Measurements from ENCODE around the gene ACSL1. TPM values are rescaled to one million over a fixed set of nuclear protein-coding genes. Genes with fewer than 3 reads are reported as not detected.
A peak's percentile ranks its signal among the peaks of the same experiment; 100 is the strongest.

ACSL1 gene
- total and polyA plus RNA-seq, 7 experiments from 2014 or later = 5.7 to 80.1 (median 11.5) TPM

DNA sequence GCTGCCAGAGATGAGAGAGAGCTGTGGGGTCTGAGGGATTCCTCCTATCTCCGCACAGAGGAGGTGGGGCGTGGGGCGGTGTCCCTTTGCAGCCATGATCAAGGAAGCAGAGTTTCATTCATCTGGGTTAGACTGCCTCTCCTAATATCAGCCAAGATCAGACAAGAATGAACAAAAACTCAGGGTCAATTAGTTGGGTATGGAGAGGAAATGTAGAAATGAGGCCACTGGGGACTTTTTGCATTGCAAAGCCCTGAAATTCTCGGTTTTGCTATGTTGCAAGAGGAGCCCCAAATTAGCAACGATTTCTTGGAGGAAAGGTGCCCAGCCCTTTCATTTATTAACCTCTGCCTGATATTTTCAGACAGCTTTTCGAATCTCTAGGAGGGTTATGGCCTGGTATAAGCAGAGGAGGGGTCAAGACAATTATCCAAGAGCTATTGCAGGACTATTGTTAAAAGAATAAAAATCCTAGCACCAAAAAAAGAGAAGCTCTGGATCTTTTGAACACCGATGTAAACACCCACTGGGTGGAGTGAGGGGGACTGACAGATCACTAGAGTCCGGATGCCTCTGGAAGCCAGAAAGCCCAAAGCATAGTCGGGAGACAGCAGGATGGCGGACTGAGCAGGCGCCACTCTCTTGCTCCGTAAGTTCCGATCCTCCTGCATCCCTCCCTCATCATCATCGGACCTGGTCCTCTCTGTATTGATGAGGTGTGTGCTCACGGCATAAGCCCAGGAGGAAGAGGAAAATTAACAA is 34.4 kb upstream of the ACSL1 start:
- H3K27ac Mint-ChIP-seq = peak overlapping the region in 1 of 9 donors; percentile 9
- no peaks in the 10 kb centered on the region for H3K36me3 Mint-ChIP-seq
- Histone ChIP-seq H3K9me3 (ENCODE audit: control insufficient read depth in 2 of 3, low read length in 3 of 3) (no peaks in the 10 kb centered on the region), H3K36me3 (ENCODE audit: control insufficient read depth in 2 of 3, insufficient read depth in 3 of 3, low read length in 3 of 3) (no peaks in the 10 kb centered on the region), H3K27me3 (ENCODE audit: control insufficient read depth in 2 of 2, insufficient read depth in 2 of 2, low read length in 2 of 2) (no peaks in the 10 kb centered on the region), H3K4me3 (ENCODE audit: low read length) (no peak overlapping the region), H3K4me1 (ENCODE audit: control insufficient read depth in 2 of 2, insufficient read depth in 2 of 2, low read length in 2 of 2) (peaks cover 0 to under 1% of the 10 kb centered on the region in 2 donors), H3K27ac (ENCODE audit: low read depth, low read length) (no peak overlapping the region)
- peak; percentile 36 for ATAC-seq
- H3K9me3 Mint-ChIP-seq = no peaks in the 10 kb centered on the region
- H3K4me1 Mint-ChIP-seq = peaks cover 2 to 40% (median 3%) of the 10 kb centered on the region in 7 donors
- ChIA-PET CTCF (interaction anchor here (0.8 kb wide), 1 partner anchor 115 kb away, joined by 3 read pairs; no protein-coding TSS in a partner anchor), POLR2A (no interaction called here)
- intact Hi-C loops (cut with micrococcal nuclease) = no loop called here
- DNase-seq = no peak
- peak overlapping the region in 1 of 10 donors; percentile 32 for H3K4me3 Mint-ChIP-seq
- H3K27me3 Mint-ChIP-seq = peaks cover 0 to 19% (median 9%) of the 10 kb centered on the region in 5 donors

GRCh38 chr4:184857441-184858121 is 31.8 kb upstream of the ACSL1 start:
- H3K4me3 ChIP-seq (ENCODE audit: low read length) = no peak overlapping the region
- Mint-ChIP-seq H3K36me3 (no peaks in the 10 kb centered on the region), H3K9me3 (no peaks in the 10 kb centered on the region), H3K4me1 (peaks cover 10 to 50% (median 13%) of the 10 kb centered on the region in 7 donors), H3K27ac (no peak overlapping the region), H3K4me3 (no peak overlapping the region), H3K27me3 (peaks cover 0 to 22% (median 0%) of the 10 kb centered on the region in 5 donors)
- POLR2A ChIA-PET = interaction anchor here (0.6 kb wide), 1 partner anchor 25 kb away, joined by 3 read pairs; no protein-coding TSS in a partner anchor
- no peak overlapping the region for H3K27ac ChIP-seq (ENCODE audit: low read depth, low read length)
- DNase-seq (no peak), ATAC-seq (no peak)
- no peaks in the 10 kb centered on the region for H3K9me3 ChIP-seq (ENCODE audit: control insufficient read depth in 2 of 3, low read length in 3 of 3)
- CTCF ChIA-PET = no interaction called here
- H3K27me3 ChIP-seq (ENCODE audit: control insufficient read depth in 2 of 2, insufficient read depth in 2 of 2, low read length in 2 of 2) = no peaks in the 10 kb centered on the region
- H3K36me3 ChIP-seq (ENCODE audit: control insufficient read depth in 2 of 3, insufficient read depth in 3 of 3, low read length in 3 of 3) = no peaks in the 10 kb centered on the region
- H3K4me1 ChIP-seq (ENCODE audit: control insufficient read depth in 2 of 2, insufficient read depth in 2 of 2, low read length in 2 of 2) = peaks cover 0 to 3% of the 10 kb centered on the region in 2 donors
- intact Hi-C loops (cut with micrococcal nuclease) = no loop called here

GRCh38 chr4:184856277-184856609 is 30.5 kb upstream of the ACSL1 start:
- peaks cover 0 to 3% of the 10 kb centered on the region in 2 donors for H3K4me1 ChIP-seq (ENCODE audit: control insufficient read depth in 2 of 2, insufficient read depth in 2 of 2, low read length in 2 of 2)
- Mint-ChIP-seq H3K4me1 (peaks cover 10 to 43% (median 13%) of the 10 kb centered on the region in 7 donors), H3K9me3 (no peaks in the 10 kb centered on the region), H3K36me3 (no peaks in the 10 kb centered on the region), H3K27me3 (peaks cover 0 to 14% (median 0%) of the 10 kb centered on the region in 5 donors), H3K4me3 (no peak overlapping the region), H3K27ac (no peak overlapping the region)
- intact Hi-C loops (cut with micrococcal nuclease) = no loop called here
- ATAC-seq (peak; percentile 66), DNase-seq (no peak)
- H3K4me3 ChIP-seq (ENCODE audit: low read length) = no peak overlapping the region
- no peaks in the 10 kb centered on the region for H3K36me3 ChIP-seq (ENCODE audit: control insufficient read depth in 2 of 3, insufficient read depth in 3 of 3, low read length in 3 of 3)
- no peaks in the 10 kb centered on the region for H3K27me3 ChIP-seq (ENCODE audit: control insufficient read depth in 2 of 2, insufficient read depth in 2 of 2, low read length in 2 of 2)
- CTCF ChIA-PET = no interaction called here
- no peak overlapping the region for H3K27ac ChIP-seq (ENCODE audit: low read depth, low read length)
- no peaks in the 10 kb centered on the region for H3K9me3 ChIP-seq (ENCODE audit: control insufficient read depth in 2 of 3, low read length in 3 of 3)
- POLR2A ChIA-PET = no interaction called here

DNA sequence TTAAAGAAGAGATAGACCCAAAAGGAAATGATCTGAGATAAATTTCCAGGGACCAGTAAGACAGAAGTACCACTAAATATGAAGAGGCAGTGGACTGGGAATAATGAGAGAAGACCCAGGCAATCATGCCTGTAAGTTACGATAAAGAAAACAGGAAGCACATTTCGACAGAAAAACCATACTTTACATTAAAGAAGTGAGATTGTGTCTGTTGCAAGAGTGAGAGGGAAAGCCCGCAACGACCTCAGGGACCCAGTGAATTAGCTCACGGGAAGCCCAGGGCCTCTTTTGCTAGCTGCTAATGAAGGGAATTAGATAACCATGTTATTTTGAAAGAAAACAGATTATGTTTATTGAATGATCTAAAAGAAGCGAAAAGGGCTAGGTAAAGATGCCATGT is 28.9 kb upstream of the ACSL1 start:
- ChIA-PET CTCF (no interaction called here), POLR2A (no interaction called here)
- H3K4me1 Mint-ChIP-seq = peaks cover 10 to 34% (median 13%) of the 10 kb centered on the region in 7 donors
- peaks cover 0 to 13% (median 0%) of the 10 kb centered on the region in 5 donors for H3K27me3 Mint-ChIP-seq
- Histone ChIP-seq H3K36me3 (ENCODE audit: control insufficient read depth in 2 of 3, insufficient read depth in 3 of 3, low read length in 3 of 3) (no peaks in the 10 kb centered on the region), H3K4me1 (ENCODE audit: control insufficient read depth in 2 of 2, insufficient read depth in 2 of 2, low read length in 2 of 2) (peaks cover 0 to 3% of the 10 kb centered on the region in 2 donors), H3K27me3 (ENCODE audit: control insufficient read depth in 2 of 2, insufficient read depth in 2 of 2, low read length in 2 of 2) (no peaks in the 10 kb centered on the region), H3K27ac (ENCODE audit: low read depth, low read length) (no peak overlapping the region), H3K9me3 (ENCODE audit: control insufficient read depth in 2 of 3, low read length in 3 of 3) (no peaks in the 10 kb centered on the region), H3K4me3 (ENCODE audit: low read length) (no peak overlapping the region)
- H3K4me3 Mint-ChIP-seq = peak overlapping the region in 3 of 10 donors; percentile 0 to 24 (median 18)
- no peaks in the 10 kb centered on the region for H3K36me3 Mint-ChIP-seq
- peak; percentile 55 for ATAC-seq
- DNase-seq = no peak
- H3K27ac Mint-ChIP-seq = peak overlapping the region in 2 of 9 donors; percentile 29 to 46
- intact Hi-C loops (cut with micrococcal nuclease) = no loop called here
- H3K9me3 Mint-ChIP-seq = no peaks in the 10 kb centered on the region

DNA sequence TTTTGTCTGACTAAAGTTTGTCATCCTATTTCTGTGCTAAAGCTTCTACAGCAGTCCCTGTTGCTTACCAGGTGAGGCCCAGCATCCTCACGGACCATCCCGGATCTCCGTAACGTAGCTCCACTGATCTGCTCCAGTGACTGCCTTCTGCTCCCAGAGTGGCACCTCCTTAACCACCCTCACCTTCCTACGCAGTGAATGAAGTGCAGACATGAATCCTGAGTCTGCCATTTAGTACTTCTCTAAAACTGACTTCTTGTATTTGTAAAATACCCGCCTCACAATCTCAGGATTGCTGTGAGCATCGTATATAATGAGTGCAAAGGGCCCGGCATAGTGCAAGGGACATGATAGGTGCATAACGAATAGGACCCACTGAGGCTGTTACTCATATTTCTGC is 27.7 kb upstream of the ACSL1 start:
- ChIA-PET CTCF (no interaction called here), POLR2A (no interaction called here)
- H3K36me3 ChIP-seq (ENCODE audit: control insufficient read depth in 2 of 3, insufficient read depth in 3 of 3, low read length in 3 of 3) = no peaks in the 10 kb centered on the region
- H3K9me3 Mint-ChIP-seq = no peaks in the 10 kb centered on the region
- H3K9me3 ChIP-seq (ENCODE audit: control insufficient read depth in 2 of 3, low read length in 3 of 3) = no peaks in the 10 kb centered on the region
- no peak overlapping the region for H3K4me3 ChIP-seq (ENCODE audit: low read length)
- no peak overlapping the region for H3K4me3 Mint-ChIP-seq
- ATAC-seq = no peak
- H3K36me3 Mint-ChIP-seq = no peaks in the 10 kb centered on the region
- no peak for DNase-seq
- intact Hi-C loops (cut with micrococcal nuclease) = no loop called here
- no peaks in the 10 kb centered on the region for H3K27me3 ChIP-seq (ENCODE audit: control insufficient read depth in 2 of 2, insufficient read depth in 2 of 2, low read length in 2 of 2)
- peaks cover 0 to 3% of the 10 kb centered on the region in 2 donors for H3K4me1 ChIP-seq (ENCODE audit: control insufficient read depth in 2 of 2, insufficient read depth in 2 of 2, low read length in 2 of 2)
- H3K27ac Mint-ChIP-seq = no peak overlapping the region
- H3K27ac ChIP-seq (ENCODE audit: low read depth, low read length) = no peak overlapping the region
- H3K27me3 Mint-ChIP-seq = peaks cover 0 to 13% (median 0%) of the 10 kb centered on the region in 5 donors
- peaks cover 10 to 37% (median 13%) of the 10 kb centered on the region in 7 donors for H3K4me1 Mint-ChIP-seq

DNA sequence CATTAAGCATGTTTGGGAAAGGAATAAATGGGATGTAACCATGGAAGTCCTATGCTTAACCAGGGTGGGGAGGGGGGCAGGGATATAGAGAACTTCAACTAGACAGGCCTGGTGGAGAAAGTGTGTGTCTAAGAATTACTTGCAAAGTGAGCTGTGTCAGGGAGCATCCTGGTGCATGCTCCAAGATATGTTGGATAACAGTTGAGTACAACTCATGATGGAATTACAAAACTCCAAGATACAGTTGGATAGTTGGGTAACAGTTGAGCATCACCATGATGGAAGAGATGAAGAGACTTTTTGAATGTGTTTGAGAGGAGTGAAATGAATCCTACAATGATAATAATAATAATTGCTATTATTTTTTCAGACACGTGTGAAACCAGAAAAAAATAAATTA is 26.1 kb upstream of the ACSL1 start:
- intact Hi-C loops (cut with micrococcal nuclease) = loop anchor here in 1 of 2 donors (2.0 kb wide), 1 partner anchor 27 kb away; the partner anchor contains the start of gene ACSL1
- Histone ChIP-seq H3K4me1 (ENCODE audit: control insufficient read depth in 2 of 2, insufficient read depth in 2 of 2, low read length in 2 of 2) (peaks cover 0 to 3% of the 10 kb centered on the region in 2 donors), H3K36me3 (ENCODE audit: control insufficient read depth in 2 of 3, insufficient read depth in 3 of 3, low read length in 3 of 3) (no peaks in the 10 kb centered on the region), H3K27me3 (ENCODE audit: control insufficient read depth in 2 of 2, insufficient read depth in 2 of 2, low read length in 2 of 2) (no peaks in the 10 kb centered on the region), H3K27ac (ENCODE audit: low read depth, low read length) (no peak overlapping the region), H3K4me3 (ENCODE audit: low read length) (no peak overlapping the region), H3K9me3 (ENCODE audit: control insufficient read depth in 2 of 3, low read length in 3 of 3) (no peaks in the 10 kb centered on the region)
- POLR2A ChIA-PET = no interaction called here
- no peaks in the 10 kb centered on the region for H3K9me3 Mint-ChIP-seq
- H3K4me3 Mint-ChIP-seq = no peak overlapping the region
- DNase-seq = no peak
- ATAC-seq = no peak
- H3K36me3 Mint-ChIP-seq = no peaks in the 10 kb centered on the region
- peaks cover 0 to 15% (median 0%) of the 10 kb centered on the region in 5 donors for H3K27me3 Mint-ChIP-seq
- CTCF ChIA-PET = interaction anchor here (1.0 kb wide), 1 partner anchor 46 kb away, joined by 3 read pairs; no protein-coding TSS in a partner anchor
- H3K4me1 Mint-ChIP-seq = peaks cover 10 to 36% (median 13%) of the 10 kb centered on the region in 7 donors
- H3K27ac Mint-ChIP-seq = no peak overlapping the region

Data from naive thymus-derived CD4-positive, alpha-beta T cell (primary cell).